ENCODE measurements around the gene ETV6.

The ETV6 gene

GRCh38 chr12:11870041-11870451 is 220.6 kb downstream of the ETV6 start:
- no peak for DNase-seq

- DNase-seq = no peak
These were observed 222.6 kb downstream of the ETV6 start for GRCh38 chr12:11872055-11872454.

- no peak for DNase-seq
These were observed 226.0 kb downstream of the ETV6 start for GRCh38 chr12:11875414-11875935.

GRCh38 chr12:11876307-11876706 is 226.8 kb downstream of the ETV6 start:
- DNase-seq = no peak

GRCh38 chr12:11877102-11877826 is 227.8 kb downstream of the ETV6 start:
- no peak for DNase-seq

GRCh38 chr12:11877869-11878780 is 228.7 kb downstream of the ETV6 start:
- DNase-seq = no peak

- no peak for DNase-seq
These were observed 229.8 kb downstream of the ETV6 start for GRCh38 chr12:11879306-11879705.

GRCh38 chr12:11880381-11880780 is 230.9 kb downstream of the ETV6 start:
- no peak for DNase-seq

- DNase-seq = no peak
These were observed 232.4 kb downstream of the ETV6 start for GRCh38 chr12:11881835-11882234.

GRCh38 chr12:11882301-11883019 is 233.0 kb downstream of the ETV6 start:
- DNase-seq = no peak

GRCh38 chr12:11884116-11884515 is 234.6 kb downstream of the ETV6 start:
- no peak for DNase-seq

- DNase-seq = no peak
These were observed 235.2 kb downstream of the ETV6 start for GRCh38 chr12:11884706-11885105.

GRCh38 chr12:11885261-11886038 is 236.0 kb downstream of the ETV6 start:
- no peak for DNase-seq

- DNase-seq = no peak
These were observed 236.9 kb downstream of the ETV6 start for GRCh38 chr12:11886339-11886738.

GRCh38 chr12:11888029-11888428 is 238.6 kb downstream of the ETV6 start:
- no peak for DNase-seq

- no peak for DNase-seq
These were observed 241.9 kb downstream of the ETV6 start for GRCh38 chr12:11891346-11891745.

GRCh38 chr12:11891754-11892386 is 242.4 kb downstream of the ETV6 start:
- DNase-seq = no peak

GRCh38 chr12:11893998-11894397 is 244.5 kb downstream of the ETV6 start:
- DNase-seq = no peak

- DNase-seq = no peak
These were observed 245.4 kb downstream of the ETV6 start for GRCh38 chr12:11894890-11895289.

GRCh38 chr12:11895421-11896078 is 246.1 kb downstream of the ETV6 start:
- DNase-seq = no peak

GRCh38 chr12:11896417-11896929 is 247.0 kb downstream of the ETV6 start:
- no peak for DNase-seq

Measured in left hindlimb (tissue), 1 donor.